SK-N-SH (cell line): Measurements from ENCODE around the gene ANKS1B. TPM values are rescaled to one million over a fixed set of nuclear protein-coding genes. Genes with fewer than 3 reads are reported as not detected.

ENCODE experiments used
- CTCF ChIA-PET: fragments of 300-600, 350-600 bp; formaldehyde crosslinking; extraction: SDS; loops from one replicate; lab custom pipeline; 2021; lab: Yijun Ruan, JAX
- POLR2A ChIA-PET: fragments of 350-600 bp; sonication (Branson Sonifier 250); formaldehyde crosslinking; extraction: SDS; loops from one replicate; lab custom pipeline; 2020; ENCODE audit warnings: antibody characterized with exemption, inconsistent platforms; lab: Yijun Ruan, JAX
- DNase-seq: peaks from one replicate; pipeline ENCODE4 v3.0.0; 2012
- H2AFZ ChIP-seq: fragments of 200-600 bp; sonication (generic); 2 replicates; pipeline ENCODE4 v1.8.1; 2016; ENCODE audit warnings: antibody characterized with exemption, mild to moderate bottlenecking, low read depth
- H3F3A ChIP-seq: fragments of 200-600 bp; sonication (generic); replicated peaks from 2 replicates; pipeline ENCODE3; 2016; ENCODE audit warnings: antibody characterized with exemption, mild to moderate bottlenecking; ENCODE audit not compliant: insufficient read depth
- H3K27ac ChIP-seq, 2 experiments: fragments of 200-500 bp in 1 of 2; fragments of 200-600 bp in 1 of 2; sonication (Bioruptor generic) in 1 of 2; sonication (generic), shearing (Covaris generic) in 1 of 2; 2 replicates each; pipeline versions ENCODE4 v1.5.1 to v1.6.1; 2014 to 2016; ENCODE audit warnings: low read depth in 2 of 2, inconsistent platforms in 1 of 2, low read length in 1 of 2, mild to moderate bottlenecking in 1 of 2, mixed read lengths in 1 of 2
- H3K27me3 ChIP-seq: fragments of 200-600 bp; sonication (generic), shearing (Covaris generic); 2 replicates; pipeline ENCODE4 v1.6.1; 2016; ENCODE audit warnings: mixed run types; ENCODE audit not compliant: insufficient read depth
- H3K36me3 ChIP-seq, 2 experiments: fragments of 200-500 bp in 1 of 2; fragments of 200-600 bp in 1 of 2; sonication (Bioruptor generic) in 1 of 2; sonication (generic) in 1 of 2; replicated peaks in 1 of 2; 2 replicates each; pipeline versions ENCODE3 to v1.5.1; 2014 to 2016; ENCODE audit warnings: low read length in 1 of 2, mild to moderate bottlenecking in 1 of 2; ENCODE audit not compliant: insufficient read depth in 2 of 2, control insufficient read depth in 1 of 2
- H3K4me1 ChIP-seq, 2 experiments: fragments of 200-500 bp in 1 of 2; fragments of 200-600 bp in 1 of 2; sonication (Bioruptor generic) in 1 of 2; sonication (generic), shearing (Covaris generic) in 1 of 2; 2 replicates each; pipeline versions ENCODE4 v1.5.1 to v1.6.1; 2014 to 2016; ENCODE audit warnings: low read depth in 1 of 2, low read length in 1 of 2, mixed run types in 1 of 2; ENCODE audit not compliant: insufficient read depth in 2 of 2, control insufficient read depth in 1 of 2
- H3K4me2 ChIP-seq: fragments of 200-600 bp; sonication (generic), shearing (Covaris generic); 2 replicates; pipeline ENCODE4 v1.6.1; 2017; ENCODE audit warnings: mixed run types
- H3K4me3 ChIP-seq, 2 experiments: fragments of 200-500 bp in 1 of 2; fragments of 200-600 bp in 1 of 2; sonication (Bioruptor generic) in 1 of 2; sonication (generic), shearing (Covaris generic) in 1 of 2; 2 replicates each; pipeline versions ENCODE4 v1.5.1 to v1.8.1; 2014 to 2016; ENCODE audit warnings: low read depth in 2 of 2, inconsistent platforms in 1 of 2, low read length in 1 of 2, mild to moderate bottlenecking in 1 of 2, mixed read lengths in 1 of 2, moderate library complexity in 1 of 2
- H3K79me2 ChIP-seq: fragments of 200-600 bp; sonication (generic); 2 replicates; pipeline ENCODE4 v1.8.1; 2017; ENCODE audit warnings: mild to moderate bottlenecking; ENCODE audit not compliant: insufficient read depth
- H3K9ac ChIP-seq: fragments of 200-600 bp; sonication (generic); 2 replicates; pipeline ENCODE4 v1.6.1; 2017; ENCODE audit warnings: mixed run types
- H3K9me2 ChIP-seq: fragments of 200-600 bp; sonication (generic); 2 replicates; pipeline ENCODE4 v1.6.1; 2017; ENCODE audit warnings: mixed run types
- H3K9me3 ChIP-seq: fragments of 200-600 bp; sonication (generic); 2 replicates; pipeline ENCODE4 v1.6.1; 2017; ENCODE audit warnings: mixed run types, mild to moderate bottlenecking, moderate library complexity
- H4K20me1 ChIP-seq: fragments of 200-600 bp; sonication (generic); 2 replicates; pipeline ENCODE4 v1.6.1; 2017; ENCODE audit warnings: mild to moderate bottlenecking, mixed run types; ENCODE audit not compliant: insufficient read depth
- CHD2 ChIP-seq: fragments of 150-350 bp; IDR thresholded peaks from 2 replicates; pipeline ENCODE4 v1.6.1; 2018; ENCODE audit warnings: low read length; ENCODE audit not compliant: partially characterized antibody
- EP300 ChIP-seq, 2 experiments: IDR thresholded peaks; 2 replicates each; pipeline versions ENCODE4 v1.4.0 to v1.6.1; 2012; ENCODE audit warnings: borderline replicate concordance in 1 of 2, low read depth in 1 of 2, low read length in 1 of 2
- EZH2phosphoT487 ChIP-seq: fragments of 200-600 bp; sonication (generic); IDR thresholded peaks from 2 replicates; pipeline ENCODE4 v1.6.1; 2017; ENCODE audit warnings: low read depth, mixed run types, mild to moderate bottlenecking, antibody characterized with exemption, moderate library complexity, borderline replicate concordance
- FOXM1 ChIP-seq: IDR thresholded peaks from 2 replicates; pipeline ENCODE4 v1.4.0; 2012; ENCODE audit warnings: low read depth, mild to moderate bottlenecking
- GABPA ChIP-seq: IDR thresholded peaks from 2 replicates; pipeline ENCODE4 v1.4.0; 2012; ENCODE audit warnings: low read depth, mild to moderate bottlenecking
- IRF3 ChIP-seq: fragments of 150-350 bp; IDR thresholded peaks from 2 replicates; pipeline ENCODE4 v1.6.1; 2016; ENCODE audit warnings: mild to moderate bottlenecking, low read depth, low read length
- MAX ChIP-seq: IDR thresholded peaks from 2 replicates; pipeline ENCODE4 v1.4.0; 2012; ENCODE audit warnings: low read depth
- MEF2A ChIP-seq: IDR thresholded peaks from 2 replicates; pipeline ENCODE4 v1.4.0; 2012; ENCODE audit warnings: low read depth, borderline replicate concordance
- MXI1 ChIP-seq: IDR thresholded peaks from 2 replicates; pipeline ENCODE4 v1.6.1; 2012; ENCODE audit warnings: mild to moderate bottlenecking, low read depth, low read length, improper control_type of control experiment
- NRF1 ChIP-seq: IDR thresholded peaks from 2 replicates; pipeline ENCODE4 v1.6.1; 2012; ENCODE audit warnings: low read depth, mild to moderate bottlenecking, low read length
- POLR2AphosphoS5 ChIP-seq: IDR thresholded peaks from 2 replicates; pipeline ENCODE4 v1.6.1; 2012; ENCODE audit warnings: low read depth, low read length
- RCOR1 ChIP-seq: fragments of 150-350 bp; IDR thresholded peaks from 2 replicates; pipeline ENCODE4 v1.6.1; 2017; ENCODE audit warnings: antibody characterized with exemption, low read length
- REST ChIP-seq: IDR thresholded peaks from 2 replicates; pipeline ENCODE4 v1.6.1; 2012; ENCODE audit warnings: mild to moderate bottlenecking, low read depth, low read length, moderate library complexity
- RFX5 ChIP-seq: IDR thresholded peaks from 2 replicates; pipeline ENCODE4 v1.6.1; 2012; ENCODE audit warnings: mild to moderate bottlenecking, improper control_type of control experiment, low read length
- RXRA ChIP-seq: IDR thresholded peaks from 2 replicates; pipeline ENCODE4 v1.4.0; 2012; ENCODE audit warnings: low read depth, mild to moderate bottlenecking, borderline replicate concordance
- SIN3A ChIP-seq: IDR thresholded peaks from 2 replicates; pipeline ENCODE4 v1.6.1; 2012; ENCODE audit warnings: low read depth, mild to moderate bottlenecking, low read length, moderate library complexity, borderline replicate concordance
- SMC3 ChIP-seq: IDR thresholded peaks from 2 replicates; pipeline ENCODE4 v1.6.1; 2012; ENCODE audit warnings: low read depth, low read length, improper control_type of control experiment
- YY1 ChIP-seq: IDR thresholded peaks from 2 replicates; pipeline ENCODE4 v1.4.0; 2012; ENCODE audit warnings: low read depth, mild to moderate bottlenecking
- polyA plus RNA-seq, 3 experiments: library from polyadenylated mRNA; depleted of rRNA; stranded (reverse); fragments of >200 nt; gene quantifications; 2 replicates each; pipeline ENCODE4 v1.2.3, GENCODE V29; 2012
- TF ChIP-seq, protein P1 (sequence below): fragments of 150-350 bp; IDR thresholded peaks from 2 replicates; pipeline ENCODE4 v1.6.1; 2017; ENCODE audit warnings: antibody characterized with exemption, low read length, low read depth, borderline replicate concordance
- TF ChIP-seq, protein P2 (sequence below): fragments of 200-600 bp; sonication (generic); IDR thresholded peaks from 2 replicates; pipeline ENCODE4 v1.6.1; 2017; ENCODE audit warnings: antibody characterized with exemption, mild to moderate bottlenecking, moderate library complexity

ANKS1B gene
- polyA plus RNA-seq, 1 of the 3 experiments (the other 2 are of a cell fraction): 1.8 TPM

DNA sequence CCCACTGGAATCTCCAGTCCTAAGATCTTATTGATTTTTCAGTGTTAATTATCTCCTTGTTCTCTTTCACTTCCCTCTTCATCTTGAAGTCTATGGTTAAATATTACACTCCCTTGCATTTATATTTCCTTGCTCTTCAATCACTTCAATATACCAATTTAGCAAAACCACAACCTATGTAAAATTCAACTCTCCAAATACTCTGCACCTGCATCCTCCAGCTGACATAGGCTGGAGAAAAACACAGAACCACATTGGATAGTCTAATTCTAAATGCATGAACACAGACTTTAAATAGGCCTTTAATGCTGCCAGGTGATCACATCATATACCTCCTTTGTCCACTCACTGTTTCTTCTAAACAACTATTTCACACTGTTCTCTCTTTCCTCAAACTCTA lies 591.0 kb downstream of the ANKS1B start:
- POLR2A ChIA-PET: no interaction called here
- Histone ChIP-seq H3K36me3 (no peaks in the 10 kb centered on the region), H3K9me3 (no peaks in the 10 kb centered on the region), H3K4me2 (no peak overlapping the region), H4K20me1 (no peaks in the 10 kb centered on the region), H3K27ac (no peak overlapping the region), H3K4me1 (peaks cover 0 to 3% of the 10 kb centered on the region in 2 experiments; a peak in 1 of 4 replicates), H3K9me2 (no peaks in the 10 kb centered on the region), H3K27me3 (no peaks in the 10 kb centered on the region), H3K79me2 (no peaks in the 10 kb centered on the region), H2AFZ (no peak overlapping the region), H3F3A (no peaks in the 10 kb centered on the region), H3K4me3 (no peak overlapping the region), H3K9ac (no peak overlapping the region)
- CTCF ChIA-PET: interaction anchor here (0.8 kb wide), 1 partner anchor 374 kb away, joined by 3 read pairs; no protein-coding TSS in a partner anchor
- no peak for DNase-seq
- TF ChIP-seq, protein P1, sequence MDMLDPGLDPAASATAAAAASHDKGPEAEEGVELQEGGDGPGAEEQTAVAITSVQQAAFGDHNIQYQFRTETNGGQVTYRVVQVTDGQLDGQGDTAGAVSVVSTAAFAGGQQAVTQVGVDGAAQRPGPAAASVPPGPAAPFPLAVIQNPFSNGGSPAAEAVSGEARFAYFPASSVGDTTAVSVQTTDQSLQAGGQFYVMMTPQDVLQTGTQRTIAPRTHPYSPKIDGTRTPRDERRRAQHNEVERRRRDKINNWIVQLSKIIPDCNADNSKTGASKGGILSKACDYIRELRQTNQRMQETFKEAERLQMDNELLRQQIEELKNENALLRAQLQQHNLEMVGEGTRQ: no peak
- TF ChIP-seq FOXM1 (no peak), EZH2phosphoT487 (no peak), REST (no peak), IRF3 (no peak), GABPA (no peak), SIN3A (no peak), POLR2AphosphoS5 (no peak), MEF2A (no peak), YY1 (no peak), EP300 (IDR thresholded peaks at IDR 0.05; ENCODE audit: borderline replicate concordance in 1 of 2, low read depth in 1 of 2, low read length in 1 of 2) (no peak), MAX (no peak), RFX5 (no peak), SMC3 (no peak), CHD2 (no peak), MXI1 (no peak), NRF1 (no peak), RCOR1 (no peak), RXRA (no peak)
- TF ChIP-seq, protein P2, sequence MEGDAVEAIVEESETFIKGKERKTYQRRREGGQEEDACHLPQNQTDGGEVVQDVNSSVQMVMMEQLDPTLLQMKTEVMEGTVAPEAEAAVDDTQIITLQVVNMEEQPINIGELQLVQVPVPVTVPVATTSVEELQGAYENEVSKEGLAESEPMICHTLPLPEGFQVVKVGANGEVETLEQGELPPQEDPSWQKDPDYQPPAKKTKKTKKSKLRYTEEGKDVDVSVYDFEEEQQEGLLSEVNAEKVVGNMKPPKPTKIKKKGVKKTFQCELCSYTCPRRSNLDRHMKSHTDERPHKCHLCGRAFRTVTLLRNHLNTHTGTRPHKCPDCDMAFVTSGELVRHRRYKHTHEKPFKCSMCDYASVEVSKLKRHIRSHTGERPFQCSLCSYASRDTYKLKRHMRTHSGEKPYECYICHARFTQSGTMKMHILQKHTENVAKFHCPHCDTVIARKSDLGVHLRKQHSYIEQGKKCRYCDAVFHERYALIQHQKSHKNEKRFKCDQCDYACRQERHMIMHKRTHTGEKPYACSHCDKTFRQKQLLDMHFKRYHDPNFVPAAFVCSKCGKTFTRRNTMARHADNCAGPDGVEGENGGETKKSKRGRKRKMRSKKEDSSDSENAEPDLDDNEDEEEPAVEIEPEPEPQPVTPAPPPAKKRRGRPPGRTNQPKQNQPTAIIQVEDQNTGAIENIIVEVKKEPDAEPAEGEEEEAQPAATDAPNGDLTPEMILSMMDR: no peak
